Measurements from ENCODE around the gene SERPINA3. TPM values are rescaled to one million over a fixed set of nuclear protein-coding genes. Genes with fewer than 3 reads are reported as not detected.
"Not testable (repeated sequence)": the region's sequence is repeated elsewhere in the genome, so short reads cannot be mapped to it uniquely, and the experiment has no call there.

Gene SERPINA3
- total RNA-seq = not detected

DNA sequence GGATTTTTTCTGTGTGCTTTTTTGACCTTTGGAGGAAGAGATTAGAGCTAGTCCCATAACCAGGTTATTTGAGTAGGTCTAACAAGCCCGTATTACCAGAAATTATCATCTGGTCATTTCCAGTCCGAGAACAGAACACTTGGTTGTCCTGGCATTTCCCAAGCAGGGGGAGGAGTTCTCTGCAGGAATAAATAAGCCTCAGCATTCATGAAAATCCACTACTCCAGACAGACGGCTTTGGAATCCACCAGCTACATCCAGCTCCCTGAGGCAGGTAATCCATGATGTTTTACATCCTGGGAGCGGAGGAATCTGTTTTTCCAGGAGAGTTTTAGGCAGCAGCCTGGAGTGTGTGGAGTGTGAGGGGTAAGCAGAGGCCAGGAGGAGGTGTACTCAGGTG lies at the start of gene SERPINA3:
TSS of gene SERPINA3 (plus strand) at position 218 of the 400 bp plus-strand sequence. CDS start 2,051 bp downstream, outside the sequence.
- no peaks in the 10 kb centered on the region for H3K36me3 Mint-ChIP-seq
- H3K27ac Mint-ChIP-seq = no peak within 1 kb of the TSS
- no peaks in the 10 kb centered on the region for H3K4me1 Mint-ChIP-seq
- peaks cover 5% of the 10 kb centered on the region for H3K9me3 Mint-ChIP-seq
- H3K27me3 Mint-ChIP-seq = no peaks in the 10 kb centered on the region
- H3K4me3 Mint-ChIP-seq = no peak within 1 kb of the TSS
- no peak for DNase-seq

DNA sequence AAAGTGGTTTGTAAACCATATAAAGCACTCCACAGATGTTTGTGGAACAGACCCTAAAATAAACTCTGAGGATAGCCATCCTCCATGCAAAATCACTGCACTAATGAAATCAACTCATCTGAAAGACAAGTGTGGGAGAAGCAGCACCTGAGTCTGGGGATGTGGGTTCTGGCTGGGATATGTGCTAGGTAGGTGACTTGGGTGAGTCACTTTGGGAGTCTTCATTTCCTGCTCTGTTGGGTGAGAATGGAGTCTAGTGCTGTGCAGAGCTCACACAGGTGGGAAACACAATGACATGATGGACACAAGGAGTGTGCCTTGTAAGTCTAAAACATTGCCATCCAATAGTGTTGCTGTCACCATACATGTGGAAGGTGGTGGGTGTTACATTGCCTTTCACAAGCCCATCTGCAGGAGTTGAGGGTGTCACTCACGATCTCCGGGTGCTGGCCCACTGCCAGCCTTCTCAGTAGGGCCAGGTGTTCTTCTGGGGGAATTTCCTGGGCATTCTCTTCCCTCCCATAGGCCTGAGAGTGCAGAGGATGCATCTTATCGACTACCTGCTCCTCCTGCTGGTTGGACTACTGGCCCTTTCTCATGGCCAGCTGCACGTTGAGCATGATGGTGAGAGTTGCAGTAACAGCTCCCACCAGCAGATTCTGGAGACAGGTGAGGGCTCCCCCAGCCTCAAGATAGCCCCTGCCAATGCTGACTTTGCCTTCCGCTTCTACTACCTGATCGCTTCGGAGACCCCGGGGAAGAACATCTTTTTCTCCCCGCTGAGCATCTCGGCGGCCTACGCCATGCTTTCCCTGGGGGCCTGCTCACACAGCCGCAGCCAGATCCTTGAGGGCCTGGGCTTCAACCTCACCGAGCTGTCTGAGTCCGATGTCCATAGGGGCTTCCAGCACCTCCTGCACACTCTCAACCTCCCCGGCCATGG lies 49.0 kb upstream of the SERPINA3 start:
- H3K9me3 Mint-ChIP-seq = no peaks in the 10 kb centered on the region
- H3K27ac Mint-ChIP-seq = no peak overlapping the region
- no peak for DNase-seq
- H3K36me3 Mint-ChIP-seq = no peaks in the 10 kb centered on the region
- no peaks in the 10 kb centered on the region for H3K4me1 Mint-ChIP-seq
- H3K4me3 Mint-ChIP-seq = no peak overlapping the region
- H3K27me3 Mint-ChIP-seq = peaks cover 23% of the 10 kb centered on the region

DNA sequence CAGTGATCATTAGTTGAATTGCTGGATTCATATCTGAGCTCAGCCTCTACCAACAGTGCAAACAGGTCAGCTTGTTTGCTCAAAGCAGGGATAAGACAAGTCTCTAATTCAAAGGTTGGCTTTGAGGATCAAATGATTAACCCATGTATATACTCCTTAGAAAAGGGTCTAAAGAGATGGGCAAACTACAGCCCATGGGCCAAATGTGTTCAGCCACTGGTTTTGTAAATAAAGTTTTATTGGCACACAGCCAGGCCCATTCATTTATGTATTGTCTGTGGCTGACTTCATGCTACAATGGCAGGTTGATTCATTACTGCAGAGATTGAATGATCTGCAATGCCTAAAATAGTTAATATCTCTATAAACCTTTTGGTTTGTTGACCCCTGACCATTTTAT lies 47.8 kb upstream of the SERPINA3 start:
- H3K4me1 Mint-ChIP-seq = no peaks in the 10 kb centered on the region
- H3K27me3 Mint-ChIP-seq = peaks cover 16% of the 10 kb centered on the region
- no peaks in the 10 kb centered on the region for H3K9me3 Mint-ChIP-seq
- H3K4me3 Mint-ChIP-seq = no peak overlapping the region
- DNase-seq = no peak
- no peak overlapping the region for H3K27ac Mint-ChIP-seq
- no peaks in the 10 kb centered on the region for H3K36me3 Mint-ChIP-seq

DNA sequence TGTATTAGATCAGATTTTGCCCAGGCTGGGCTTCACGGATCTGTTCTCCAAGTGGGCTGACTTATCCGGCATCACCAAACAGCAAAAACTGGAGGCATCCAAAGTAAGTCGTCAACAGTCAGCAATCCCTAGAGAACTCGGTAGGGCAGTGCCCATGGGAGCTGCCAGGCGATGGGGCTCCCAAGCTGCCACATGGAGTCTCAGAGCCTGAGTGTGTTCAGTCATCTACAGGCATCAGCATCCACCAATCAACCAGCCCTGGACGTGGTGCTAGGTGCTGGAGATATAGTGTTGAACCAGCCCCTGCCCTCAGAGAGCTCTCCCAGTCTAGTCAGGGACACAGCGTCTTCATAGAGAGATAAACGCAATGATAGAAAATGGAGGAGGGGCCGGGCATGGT lies 44.0 kb upstream of the SERPINA3 start:
- no peak overlapping the region for H3K27ac Mint-ChIP-seq
- H3K9me3 Mint-ChIP-seq = no peaks in the 10 kb centered on the region
- H3K4me1 Mint-ChIP-seq = no peaks in the 10 kb centered on the region
- H3K4me3 Mint-ChIP-seq = no peak overlapping the region
- peaks cover 5% of the 10 kb centered on the region for H3K27me3 Mint-ChIP-seq
- H3K36me3 Mint-ChIP-seq = no peaks in the 10 kb centered on the region
- DNase-seq = no peak

DNA sequence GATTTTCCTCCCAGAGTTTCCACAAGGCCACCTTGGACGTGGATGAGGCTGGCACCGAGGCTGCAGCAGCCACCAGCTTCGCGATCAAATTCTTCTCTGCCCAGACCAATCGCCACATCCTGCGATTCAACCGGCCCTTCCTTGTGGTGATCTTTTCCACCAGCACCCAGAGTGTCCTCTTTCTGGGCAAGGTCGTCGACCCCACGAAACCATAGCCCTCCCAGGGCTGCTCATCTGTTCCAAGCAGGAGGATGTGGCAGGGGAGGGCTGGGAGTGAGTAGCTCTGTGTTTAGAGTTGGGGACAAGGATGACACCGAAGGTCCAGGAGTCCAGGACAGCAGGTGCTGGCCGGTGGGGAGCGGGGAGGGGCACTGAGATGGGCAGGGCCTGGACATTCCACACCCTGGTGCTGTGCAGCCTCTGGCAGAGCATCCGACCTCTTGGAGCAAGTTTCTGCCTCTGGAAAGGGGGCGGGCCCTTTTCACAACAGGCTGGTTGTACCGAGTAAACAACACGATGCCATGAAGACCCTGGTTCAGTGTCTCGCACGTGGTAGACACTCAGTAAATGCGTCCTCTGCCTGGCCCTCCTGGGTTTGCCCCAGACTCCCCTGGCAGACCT lies 42.7 kb upstream of the SERPINA3 start:
- Mint-ChIP-seq H3K36me3 (no peaks in the 10 kb centered on the region), H3K4me3 (no peak overlapping the region), H3K27me3 (peaks cover 5% of the 10 kb centered on the region), H3K9me3 (no peaks in the 10 kb centered on the region), H3K27ac (no peak overlapping the region), H3K4me1 (no peaks in the 10 kb centered on the region)
- DNase-seq = no peak

DNA sequence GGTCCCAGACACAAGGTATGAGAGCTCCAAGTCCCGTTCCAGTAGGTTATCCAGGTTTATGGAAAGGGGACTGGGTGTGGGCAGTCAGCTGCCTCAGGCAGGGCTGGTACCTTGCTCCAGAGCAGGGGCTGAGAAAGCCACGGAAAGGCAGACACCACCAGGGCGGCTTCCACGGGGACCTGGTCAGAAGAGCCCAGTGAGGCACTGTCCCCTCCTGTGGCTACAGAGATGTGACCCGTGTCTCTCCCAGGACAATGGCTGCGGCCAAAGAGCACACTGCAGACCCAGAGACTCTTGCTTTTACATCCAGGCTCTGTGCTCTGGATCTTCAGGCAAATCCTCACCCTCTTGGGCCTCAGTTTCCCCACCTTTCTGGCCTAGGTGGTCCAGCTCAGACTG lies 42.2 kb upstream of the SERPINA3 start:
- DNase-seq = no peak
- peaks cover 5% of the 10 kb centered on the region for H3K27me3 Mint-ChIP-seq
- H3K4me1 Mint-ChIP-seq = no peaks in the 10 kb centered on the region
- no peak overlapping the region for H3K27ac Mint-ChIP-seq
- no peaks in the 10 kb centered on the region for H3K36me3 Mint-ChIP-seq
- H3K4me3 Mint-ChIP-seq = no peak overlapping the region
- H3K9me3 Mint-ChIP-seq = no peaks in the 10 kb centered on the region

DNA sequence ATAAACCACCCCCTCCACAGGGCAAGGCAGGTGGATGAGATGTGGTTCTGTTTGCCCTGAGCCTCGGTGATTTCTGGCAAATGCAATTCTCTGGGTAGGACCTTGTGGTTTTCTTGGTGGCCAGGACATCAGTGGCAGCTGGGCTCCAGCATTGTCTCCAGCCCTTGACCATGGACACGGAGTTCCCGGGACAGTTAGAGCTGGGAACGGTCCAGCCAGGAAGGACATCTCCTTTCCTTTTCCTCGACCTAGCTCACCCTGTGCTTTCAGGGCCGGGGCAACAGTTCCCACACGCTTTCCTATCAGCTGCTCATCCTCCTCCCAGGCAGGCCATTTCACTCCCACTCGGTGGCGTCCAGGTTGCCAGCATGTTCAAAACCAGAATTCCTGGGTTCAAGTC lies 41.8 kb upstream of the SERPINA3 start:
- Mint-ChIP-seq H3K27ac (no peak overlapping the region), H3K36me3 (no peaks in the 10 kb centered on the region), H3K4me1 (no peaks in the 10 kb centered on the region), H3K4me3 (no peak overlapping the region), H3K9me3 (no peaks in the 10 kb centered on the region), H3K27me3 (peaks cover 5% of the 10 kb centered on the region)
- DNase-seq = no peak

DNA sequence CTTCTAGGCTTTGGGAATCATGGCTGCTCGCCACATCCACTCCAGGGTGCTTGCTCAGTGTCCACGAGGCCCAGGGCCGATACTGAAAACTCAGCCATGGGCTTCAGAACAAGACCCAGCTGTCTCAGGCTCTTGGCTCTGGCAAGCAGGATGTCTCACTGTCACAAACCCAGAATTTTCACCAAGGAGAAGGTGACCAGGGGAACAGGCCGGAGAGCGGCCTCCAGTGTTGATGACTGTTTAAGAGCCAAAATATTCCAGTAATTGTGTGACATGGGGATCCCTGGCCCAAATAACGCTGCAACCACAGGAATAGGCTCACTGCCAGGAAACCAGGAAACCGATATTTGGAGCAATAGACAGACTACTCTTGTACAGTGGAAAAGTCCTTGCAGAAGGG lies 40.8 kb upstream of the SERPINA3 start:
- DNase-seq = no peak
- Mint-ChIP-seq H3K4me3 (no peak overlapping the region), H3K4me1 (no peaks in the 10 kb centered on the region), H3K27ac (no peak overlapping the region), H3K36me3 (no peaks in the 10 kb centered on the region), H3K9me3 (no peaks in the 10 kb centered on the region), H3K27me3 (no peaks in the 10 kb centered on the region)

DNA sequence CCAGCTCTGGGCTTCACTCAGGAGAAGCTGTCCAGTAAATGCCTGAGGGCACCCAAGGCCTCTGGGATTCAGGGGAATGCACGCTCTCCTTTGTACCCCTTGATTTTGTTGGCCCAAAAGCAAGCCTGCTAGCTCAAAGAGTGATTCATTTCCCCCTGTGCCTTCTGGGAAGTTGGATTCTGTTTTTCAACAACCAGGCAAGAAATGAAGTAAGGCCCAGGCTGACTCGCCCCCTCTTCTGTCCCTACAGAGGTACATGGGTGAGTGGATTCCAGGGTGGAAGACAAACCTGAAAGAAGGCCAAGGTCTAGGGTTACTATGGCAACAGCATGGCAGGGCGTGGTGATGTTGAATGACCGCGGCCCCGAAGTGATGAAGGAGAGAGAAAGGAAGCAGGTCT lies 40.2 kb upstream of the SERPINA3 start:
- H3K4me3 Mint-ChIP-seq = no peak overlapping the region
- H3K27ac Mint-ChIP-seq = no peak overlapping the region
- no peaks in the 10 kb centered on the region for H3K9me3 Mint-ChIP-seq
- no peaks in the 10 kb centered on the region for H3K27me3 Mint-ChIP-seq
- H3K36me3 Mint-ChIP-seq = no peaks in the 10 kb centered on the region
- no peak for DNase-seq
- H3K4me1 Mint-ChIP-seq = no peaks in the 10 kb centered on the region

DNA sequence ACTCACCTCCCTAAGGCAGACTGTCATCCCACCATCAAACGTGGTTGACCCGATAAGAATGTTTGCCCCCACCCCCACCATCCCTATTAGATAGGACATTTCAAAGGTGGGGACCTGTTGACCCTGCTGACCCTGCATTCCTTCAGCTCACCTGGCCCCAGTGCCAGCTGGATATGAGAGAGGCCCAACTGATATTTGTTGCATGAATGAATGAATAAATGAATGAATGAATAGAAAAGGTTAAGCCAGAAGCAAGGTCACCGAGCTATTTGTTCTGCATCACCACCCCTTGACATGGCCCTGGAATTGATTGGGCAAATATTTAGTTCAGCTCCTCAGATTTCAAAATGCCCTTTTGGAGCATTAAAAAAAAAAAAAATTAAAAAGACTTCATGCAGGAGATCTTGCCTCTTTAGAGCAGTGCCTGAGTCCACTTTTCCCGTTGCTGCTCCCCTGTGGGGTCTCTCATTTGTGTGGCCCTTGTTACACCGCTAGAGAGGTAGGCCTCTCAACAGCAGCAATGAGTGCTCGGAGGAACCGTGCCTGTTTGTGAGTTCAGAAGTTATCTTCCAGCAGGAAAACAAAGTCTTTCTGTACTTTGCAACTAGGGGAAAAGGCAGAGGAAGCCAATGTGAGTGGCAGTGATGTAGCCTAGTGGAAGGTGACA lies 39.4 kb upstream of the SERPINA3 start:
- no peaks in the 10 kb centered on the region for H3K4me1 Mint-ChIP-seq
- H3K4me3 Mint-ChIP-seq = no peak overlapping the region
- no peak for DNase-seq
- H3K9me3 Mint-ChIP-seq = no peaks in the 10 kb centered on the region
- no peaks in the 10 kb centered on the region for H3K27me3 Mint-ChIP-seq
- H3K27ac Mint-ChIP-seq = no peak overlapping the region
- H3K36me3 Mint-ChIP-seq = no peaks in the 10 kb centered on the region

DNA sequence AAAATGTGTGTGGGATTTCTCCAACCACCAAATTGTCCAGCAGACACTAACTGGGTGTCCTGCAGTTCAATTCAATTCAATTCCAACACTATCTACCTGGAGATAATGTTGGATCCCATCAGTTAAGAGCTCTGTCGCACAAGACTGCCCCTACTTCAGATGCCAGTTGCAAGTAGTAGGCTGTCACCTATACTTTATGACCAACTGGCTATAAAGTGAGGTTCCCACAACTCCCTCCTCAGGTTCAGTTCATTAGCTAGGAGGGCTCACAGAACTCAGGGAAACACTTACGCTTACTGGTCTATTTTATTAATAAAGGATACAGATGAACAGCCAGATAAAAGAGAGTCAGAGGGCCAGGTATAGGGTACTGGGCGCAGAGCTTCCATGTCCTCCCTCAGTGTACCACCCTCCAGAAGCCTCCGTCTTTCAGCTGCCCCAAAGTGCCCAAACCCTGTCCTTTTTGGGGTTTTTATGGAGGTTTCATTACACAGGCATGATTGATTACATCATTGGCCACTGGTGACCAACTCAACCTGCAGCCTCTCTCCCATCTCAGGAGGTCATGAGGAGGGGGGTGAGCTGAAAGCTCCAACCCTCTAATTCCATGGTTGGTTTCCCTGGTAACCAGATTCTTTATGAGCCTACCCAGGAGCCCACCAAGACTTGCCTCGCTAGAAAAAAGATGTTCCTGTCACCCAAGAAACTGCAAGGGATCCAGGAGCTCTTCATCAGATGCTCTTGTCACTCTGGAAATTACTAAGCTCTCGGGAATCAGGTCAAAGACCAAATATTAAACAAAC lies 38.5 kb upstream of the SERPINA3 start:
- no peaks in the 10 kb centered on the region for H3K9me3 Mint-ChIP-seq
- no peaks in the 10 kb centered on the region for H3K36me3 Mint-ChIP-seq
- no peaks in the 10 kb centered on the region for H3K27me3 Mint-ChIP-seq
- DNase-seq = no peak
- no peak overlapping the region for H3K4me3 Mint-ChIP-seq
- no peak overlapping the region for H3K27ac Mint-ChIP-seq
- H3K4me1 Mint-ChIP-seq = no peaks in the 10 kb centered on the region

DNA sequence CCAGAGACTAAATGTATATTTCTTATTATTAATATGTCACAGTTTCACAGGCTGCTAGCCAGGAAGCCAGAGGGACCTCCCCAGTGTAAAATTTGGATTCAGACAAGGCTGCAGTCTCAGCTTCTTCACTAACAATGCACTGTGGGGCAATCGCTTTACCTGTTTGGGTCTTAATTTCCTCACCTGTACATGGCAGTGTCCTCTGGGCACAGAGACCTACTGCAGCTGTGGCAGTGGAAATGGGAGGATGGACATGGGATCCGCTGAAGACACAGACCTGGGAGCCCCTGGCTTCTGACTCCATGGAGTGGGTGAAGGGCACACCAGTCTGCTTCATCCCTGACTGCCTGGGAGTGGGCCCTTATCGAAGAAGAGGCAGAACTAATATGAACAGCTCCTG lies 37.9 kb upstream of the SERPINA3 start:
- Mint-ChIP-seq H3K9me3 (no peaks in the 10 kb centered on the region), H3K4me1 (no peaks in the 10 kb centered on the region)
- no peak for DNase-seq

DNA sequence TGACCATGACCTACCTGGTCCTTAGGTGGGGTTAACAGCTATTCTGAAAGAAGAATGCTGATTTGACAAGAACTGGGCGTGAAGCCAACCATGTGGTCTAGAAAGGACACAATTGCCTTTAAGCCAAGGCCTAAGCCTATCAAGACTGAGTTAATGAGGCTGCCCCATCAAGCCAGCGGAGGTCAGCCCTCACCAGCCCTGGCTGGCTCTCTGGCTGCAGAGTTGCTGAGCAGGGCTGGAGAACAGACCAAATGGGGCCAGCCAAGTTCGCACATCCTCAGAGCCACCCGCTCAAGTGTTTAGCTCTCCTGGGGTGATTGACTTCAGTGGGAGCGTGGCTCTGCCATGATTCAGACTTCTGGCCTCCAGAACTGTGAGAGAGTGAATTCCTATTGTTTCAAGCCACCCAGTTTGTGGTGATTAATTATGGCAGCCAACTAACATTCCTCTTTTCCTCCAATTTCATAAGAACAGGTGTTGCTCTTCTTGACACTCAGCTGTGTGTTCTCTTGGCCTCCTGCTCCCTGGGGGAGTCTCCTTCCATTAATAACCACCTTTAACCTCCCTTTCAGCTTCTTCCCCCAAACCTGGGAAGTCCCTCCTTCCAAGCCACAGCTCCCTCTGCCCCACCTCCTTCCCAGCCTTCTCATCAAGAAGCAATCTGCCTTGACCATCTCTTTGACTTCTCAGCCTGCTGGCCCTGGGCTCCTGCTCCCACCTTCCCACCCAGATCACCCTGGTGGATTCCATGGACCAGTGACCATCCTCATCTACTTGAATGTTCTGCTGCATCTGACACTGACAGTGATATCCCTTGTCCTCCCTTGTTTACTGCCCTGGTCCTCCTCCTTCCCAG lies 36.2 kb upstream of the SERPINA3 start:
- H3K27me3 Mint-ChIP-seq = peaks cover 8% of the 10 kb centered on the region
- H3K27ac Mint-ChIP-seq = no peak overlapping the region
- no peak for DNase-seq
- no peaks in the 10 kb centered on the region for H3K36me3 Mint-ChIP-seq
- no peaks in the 10 kb centered on the region for H3K9me3 Mint-ChIP-seq
- no peaks in the 10 kb centered on the region for H3K4me1 Mint-ChIP-seq
- H3K4me3 Mint-ChIP-seq = no peak overlapping the region

More for the DNA sequence above, 37.9 kb upstream of the SERPINA3 start:
- no peaks in the 10 kb centered on the region for H3K27me3 Mint-ChIP-seq
- H3K36me3 Mint-ChIP-seq = no peaks in the 10 kb centered on the region
- no peak overlapping the region for H3K27ac Mint-ChIP-seq
- H3K4me3 Mint-ChIP-seq = no peak overlapping the region

DNA sequence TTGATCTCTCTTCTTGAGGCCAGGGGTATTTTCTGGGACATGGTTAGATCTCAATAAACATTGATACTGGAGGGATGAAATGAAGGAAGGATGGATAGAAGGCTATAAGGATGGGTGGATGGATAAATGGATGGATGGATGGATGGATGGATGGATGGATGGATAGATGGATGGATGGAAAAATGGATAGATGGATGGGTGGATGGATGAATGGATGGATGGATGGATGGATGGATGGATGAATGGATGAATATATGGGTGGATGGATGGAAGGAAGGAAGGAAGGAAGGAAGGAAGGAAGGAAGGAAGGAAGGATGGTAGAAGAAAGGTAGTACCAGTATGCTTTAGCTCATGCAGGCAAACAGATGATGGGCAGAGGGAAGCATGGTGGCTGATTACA lies 34.7 kb upstream of the SERPINA3 start:
- H3K9me3 Mint-ChIP-seq, H3K27ac Mint-ChIP-seq, H3K4me1 Mint-ChIP-seq, H3K4me3 Mint-ChIP-seq, DNase-seq, H3K27me3 Mint-ChIP-seq, H3K36me3 Mint-ChIP-seq: not testable (repeated sequence)

Measured in activated naive CD8-positive, alpha-beta T cell treated with anti-CD3 and anti-CD28 coated beads for 36 hours (primary cell).